ENCODE measurements around the gene PRPSAP1.

The PRPSAP1 gene

DNA sequence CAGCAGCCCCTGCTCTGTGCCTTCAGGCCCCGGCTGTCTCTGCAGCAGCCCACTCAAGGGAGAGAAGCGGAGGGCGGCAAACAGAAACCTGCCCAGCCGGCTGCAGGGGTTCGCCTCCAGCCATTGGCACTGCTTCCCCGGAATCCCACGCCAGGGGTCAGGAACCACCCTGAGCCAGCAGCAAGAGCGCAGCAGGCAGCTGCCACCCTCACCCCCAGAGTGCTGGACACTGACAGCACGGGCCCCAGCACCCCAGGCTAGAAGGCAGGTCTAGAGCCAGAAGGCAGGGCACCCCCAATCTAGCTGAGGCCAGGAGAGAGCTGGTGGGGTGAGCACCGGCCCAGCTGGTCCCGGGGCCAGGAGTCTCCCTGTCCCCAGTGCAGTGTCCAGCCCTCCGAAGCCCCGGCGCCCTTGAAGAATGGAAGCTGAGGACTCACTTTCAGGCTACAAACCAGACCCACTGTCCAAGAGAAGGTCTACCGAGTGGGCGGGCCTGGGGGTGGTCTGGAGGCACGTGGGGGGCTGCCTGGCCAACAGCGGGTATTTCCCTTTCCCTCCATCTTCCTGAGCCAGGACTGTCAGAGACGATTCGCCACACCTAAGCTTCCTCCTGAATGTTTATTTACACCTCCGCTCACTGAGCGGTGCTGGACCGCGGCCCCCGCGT, 80.1 kb downstream of the PRPSAP1 start:
- H3K27me3 ChIP-seq = no peaks in the 10 kb centered on the region
- no peak for DNase-seq
- H3K36me3 ChIP-seq = no peaks in the 10 kb centered on the region
- H3K4me1 ChIP-seq = 0 out of 2 replicates have a peak, but pooled peaks cover 2% of the 10 kb centered on the region
- H3K9me3 ChIP-seq = no peaks in the 10 kb centered on the region
- TF ChIP-seq, protein P1, sequence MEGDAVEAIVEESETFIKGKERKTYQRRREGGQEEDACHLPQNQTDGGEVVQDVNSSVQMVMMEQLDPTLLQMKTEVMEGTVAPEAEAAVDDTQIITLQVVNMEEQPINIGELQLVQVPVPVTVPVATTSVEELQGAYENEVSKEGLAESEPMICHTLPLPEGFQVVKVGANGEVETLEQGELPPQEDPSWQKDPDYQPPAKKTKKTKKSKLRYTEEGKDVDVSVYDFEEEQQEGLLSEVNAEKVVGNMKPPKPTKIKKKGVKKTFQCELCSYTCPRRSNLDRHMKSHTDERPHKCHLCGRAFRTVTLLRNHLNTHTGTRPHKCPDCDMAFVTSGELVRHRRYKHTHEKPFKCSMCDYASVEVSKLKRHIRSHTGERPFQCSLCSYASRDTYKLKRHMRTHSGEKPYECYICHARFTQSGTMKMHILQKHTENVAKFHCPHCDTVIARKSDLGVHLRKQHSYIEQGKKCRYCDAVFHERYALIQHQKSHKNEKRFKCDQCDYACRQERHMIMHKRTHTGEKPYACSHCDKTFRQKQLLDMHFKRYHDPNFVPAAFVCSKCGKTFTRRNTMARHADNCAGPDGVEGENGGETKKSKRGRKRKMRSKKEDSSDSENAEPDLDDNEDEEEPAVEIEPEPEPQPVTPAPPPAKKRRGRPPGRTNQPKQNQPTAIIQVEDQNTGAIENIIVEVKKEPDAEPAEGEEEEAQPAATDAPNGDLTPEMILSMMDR (IDR thresholded peaks at IDR 0.05; ENCODE audit: low read depth, low read length) = no peak
- no peak overlapping the region for H3K4me3 ChIP-seq (ENCODE audit: low read depth, low read length)

DNA sequence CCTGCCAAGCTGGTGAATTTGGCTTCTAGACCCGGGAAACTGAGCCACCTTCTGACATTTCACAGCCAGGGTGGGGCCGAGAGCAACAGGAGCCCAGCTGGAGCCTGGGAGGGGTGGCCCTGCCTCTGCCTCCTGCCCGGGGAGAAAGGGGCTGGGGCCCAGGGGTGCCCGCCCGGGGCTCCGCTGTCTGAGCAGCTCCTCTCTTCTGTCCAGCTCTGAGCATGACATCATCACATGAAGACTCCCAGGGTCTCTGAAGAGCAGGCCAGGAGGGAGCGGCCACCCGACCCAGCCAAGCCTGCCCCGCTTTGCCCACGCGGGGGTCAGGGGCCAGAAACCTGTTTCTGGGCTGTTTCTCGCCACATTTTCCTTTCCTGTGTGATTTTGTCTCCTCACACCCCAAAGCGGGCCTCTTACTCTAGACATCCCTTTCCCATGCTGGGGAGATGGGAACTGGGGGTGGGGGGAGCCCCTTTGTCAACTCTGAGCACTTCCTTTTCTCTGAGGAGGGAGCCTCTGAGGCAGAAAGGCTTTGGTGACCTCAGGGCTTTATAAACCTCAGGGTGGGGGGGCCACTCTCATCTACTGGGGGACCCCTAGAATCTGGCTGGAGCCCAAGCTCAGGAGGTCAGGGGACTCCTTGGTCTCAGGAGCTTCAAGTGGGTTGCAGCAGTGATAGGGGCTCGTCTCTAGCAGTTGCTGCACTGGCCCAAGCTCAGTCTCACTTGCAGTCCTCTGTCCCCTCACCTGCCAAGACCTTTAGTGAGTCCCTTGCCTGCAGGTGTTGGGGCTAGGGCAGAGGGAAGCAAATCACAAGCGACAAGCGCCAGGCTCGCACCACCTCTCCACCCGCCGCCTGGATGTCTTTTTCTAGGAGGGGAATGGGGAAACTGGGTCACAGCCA, 80.9 kb downstream of the PRPSAP1 start:
- TF ChIP-seq, protein P1 (IDR thresholded peaks at IDR 0.05; ENCODE audit: low read depth, low read length) = no peak
- Histone ChIP-seq H3K27me3 (no peaks in the 10 kb centered on the region), H3K36me3 (no peaks in the 10 kb centered on the region; the same call in 1 of the 2 replicates), H3K4me3 (ENCODE audit: low read depth, low read length) (no peak overlapping the region), H3K9me3 (no peaks in the 10 kb centered on the region), H3K4me1 (0 out of 2 replicates have a peak, but pooled peaks cover 2% of the 10 kb centered on the region)
- no peak for DNase-seq

DNA sequence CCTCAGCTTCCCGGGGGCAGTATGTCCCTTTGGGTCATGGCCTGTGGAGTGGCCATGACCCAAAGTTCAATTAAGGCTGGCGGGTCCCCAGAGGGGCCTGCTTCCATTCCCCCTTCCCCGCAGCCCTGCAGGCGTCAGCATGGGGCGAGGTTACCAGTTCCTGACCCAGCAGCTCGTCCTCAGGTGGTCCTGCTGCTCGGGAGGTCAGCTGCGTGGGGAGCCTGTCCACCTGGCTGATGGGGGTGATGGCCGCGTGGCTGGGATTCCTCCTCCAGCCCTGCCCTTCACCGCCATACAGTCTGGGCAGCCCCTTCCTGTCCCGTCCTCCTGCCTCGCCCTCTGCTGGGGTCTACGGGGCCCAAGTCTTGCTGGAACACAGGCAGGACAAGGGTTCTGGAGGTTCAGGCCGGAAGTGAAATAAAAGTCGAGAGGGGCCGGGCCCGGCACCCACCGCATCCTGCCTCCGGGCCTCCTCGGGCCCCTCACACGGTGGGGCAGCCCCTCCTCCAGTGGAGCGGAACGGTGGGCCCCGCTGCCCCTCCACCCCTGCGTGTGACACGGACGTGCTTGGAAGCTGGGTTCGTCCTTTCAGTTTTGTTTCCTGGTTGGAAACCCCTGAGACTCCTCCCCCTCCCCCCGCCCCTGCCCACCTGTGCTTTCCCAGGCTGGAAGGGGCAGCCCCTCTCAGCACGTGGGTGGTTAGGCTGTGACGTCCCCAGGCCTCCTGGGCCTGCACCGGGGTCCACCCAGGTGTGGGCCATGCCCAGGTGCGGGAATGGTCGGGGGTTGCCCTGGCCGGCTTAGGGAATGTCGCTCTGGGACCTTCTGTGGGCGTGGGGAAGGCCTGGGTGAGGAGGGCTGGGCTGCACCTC, 81.8 kb downstream of the PRPSAP1 start:
- TF ChIP-seq, protein P1 (IDR thresholded peaks at IDR 0.05; ENCODE audit: low read depth, low read length) = no peak
- Histone ChIP-seq H3K4me1 (peaks cover 2% of the 10 kb centered on the region; the same call in 1 of the 2 replicates), H3K4me3 (ENCODE audit: low read depth, low read length) (no peak overlapping the region), H3K36me3 (no peaks in the 10 kb centered on the region; the same call in 1 of the 2 replicates), H3K9me3 (no peaks in the 10 kb centered on the region), H3K27me3 (no peaks in the 10 kb centered on the region)
- DNase-seq = no peak

DNA sequence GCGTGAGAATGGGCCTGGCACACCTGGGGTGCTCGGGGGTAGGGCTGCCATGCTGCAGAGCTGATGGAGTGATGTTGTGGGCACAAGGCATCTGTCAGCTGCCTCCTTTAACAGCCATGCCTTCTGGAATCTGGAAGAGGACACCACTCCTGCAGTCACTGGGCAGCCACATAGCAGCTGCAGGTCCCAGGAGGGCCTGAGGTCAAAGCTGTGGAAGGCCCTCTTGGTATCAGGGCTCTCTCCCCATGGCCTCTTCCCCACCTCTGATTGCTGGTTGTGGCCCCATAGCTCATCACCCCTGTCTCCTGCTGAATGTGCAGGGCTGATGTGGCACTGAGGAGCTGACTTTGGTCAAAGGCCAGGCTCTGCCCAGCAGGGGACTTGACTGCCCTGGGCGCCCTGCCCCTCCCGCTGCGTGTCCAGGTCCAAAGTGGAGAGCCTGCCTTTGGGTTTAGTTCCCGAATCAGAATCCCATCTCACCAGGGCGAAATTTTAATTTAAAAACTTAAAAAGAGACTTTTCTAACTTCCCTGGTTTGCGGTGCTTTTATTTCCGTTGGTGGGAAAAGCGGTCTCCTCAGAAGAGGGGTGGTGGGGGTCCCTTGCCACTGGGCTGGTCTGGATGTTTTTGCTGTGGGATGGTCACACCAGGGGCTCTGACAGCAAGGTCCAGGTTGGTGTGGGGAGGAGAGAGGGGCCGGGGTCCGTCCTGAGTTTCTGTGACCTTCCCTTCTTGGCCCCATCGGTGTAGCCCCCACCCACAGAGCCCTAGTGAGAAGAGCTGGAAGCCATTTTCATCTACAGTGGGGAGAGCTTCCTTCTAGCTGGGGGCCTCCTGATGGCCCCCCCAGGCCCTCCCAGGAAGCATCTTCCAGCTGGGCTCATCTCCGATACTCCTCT, 82.7 kb downstream of the PRPSAP1 start:
- peaks cover 2% of the 10 kb centered on the region; the same call in 1 of the 2 replicates for H3K4me1 ChIP-seq
- H3K36me3 ChIP-seq = no peaks in the 10 kb centered on the region; the same call in 1 of the 2 replicates
- H3K27me3 ChIP-seq = no peaks in the 10 kb centered on the region
- H3K4me3 ChIP-seq (ENCODE audit: low read depth, low read length) = no peak overlapping the region
- TF ChIP-seq, protein P1 (IDR thresholded peaks at IDR 0.05; ENCODE audit: low read depth, low read length) = no peak
- no peak for DNase-seq
- no peaks in the 10 kb centered on the region for H3K9me3 ChIP-seq

DNA sequence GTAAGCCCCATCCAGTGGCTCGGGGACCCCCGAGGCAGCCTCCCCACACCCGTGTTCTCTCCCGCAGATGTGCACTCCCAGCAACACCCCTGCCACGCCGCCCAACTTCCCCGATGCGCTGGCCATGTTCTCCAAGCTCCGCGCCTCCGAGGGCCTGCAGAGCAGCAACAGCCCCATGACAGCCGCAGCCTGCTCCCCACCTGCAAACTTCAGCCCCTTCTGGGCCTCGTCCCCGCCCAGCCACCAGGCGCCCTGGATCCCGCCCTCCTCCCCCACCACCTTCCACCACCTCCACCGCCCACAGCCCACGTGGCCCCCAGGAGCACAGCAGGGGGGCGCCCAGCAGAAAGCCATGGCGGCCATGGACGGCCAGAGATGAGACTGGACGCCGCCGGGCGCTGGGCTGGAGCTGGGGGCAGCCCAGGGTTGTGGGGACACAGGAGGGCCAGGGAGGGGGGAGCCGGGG, 83.6 kb downstream of the PRPSAP1 start:
- Histone ChIP-seq H3K4me1 (peaks cover 2% of the 10 kb centered on the region; the same call in 1 of the 2 replicates), H3K27me3 (no peaks in the 10 kb centered on the region), H3K4me3 (ENCODE audit: low read depth, low read length) (no peak overlapping the region), H3K9me3 (no peaks in the 10 kb centered on the region), H3K36me3 (no peaks in the 10 kb centered on the region; the same call in 1 of the 2 replicates)
- TF ChIP-seq, protein P1 (IDR thresholded peaks at IDR 0.05; ENCODE audit: low read depth, low read length) = no peak
- no peak for DNase-seq

Measured in BE2C (cell line).